ENCODE data around the gene CAT.

- TF ChIP-seq CTCF (IDR thresholded peaks at IDR 0.05) (no peak), POLR2A (IDR thresholded peaks at IDR 0.05) (no peak)
Observed at GRCh38 chr11:34411791-34412190, 26.9 kb upstream of the CAT start.

Data from testis (tissue), 2 donors.